HS-27A (cell line): ENCODE data around the gene ACYP2.
"Not testable (repeated sequence)": the region's sequence is repeated elsewhere in the genome, so short reads cannot be mapped to it uniquely, and the experiment has no call there.

Experiments used
- DNase-seq: peaks from one replicate; pipeline ENCODE4 v3.0.0-alpha.2; 2012; ENCODE audit warnings: low read depth, missing footprints

Gene ACYP2

DNA sequence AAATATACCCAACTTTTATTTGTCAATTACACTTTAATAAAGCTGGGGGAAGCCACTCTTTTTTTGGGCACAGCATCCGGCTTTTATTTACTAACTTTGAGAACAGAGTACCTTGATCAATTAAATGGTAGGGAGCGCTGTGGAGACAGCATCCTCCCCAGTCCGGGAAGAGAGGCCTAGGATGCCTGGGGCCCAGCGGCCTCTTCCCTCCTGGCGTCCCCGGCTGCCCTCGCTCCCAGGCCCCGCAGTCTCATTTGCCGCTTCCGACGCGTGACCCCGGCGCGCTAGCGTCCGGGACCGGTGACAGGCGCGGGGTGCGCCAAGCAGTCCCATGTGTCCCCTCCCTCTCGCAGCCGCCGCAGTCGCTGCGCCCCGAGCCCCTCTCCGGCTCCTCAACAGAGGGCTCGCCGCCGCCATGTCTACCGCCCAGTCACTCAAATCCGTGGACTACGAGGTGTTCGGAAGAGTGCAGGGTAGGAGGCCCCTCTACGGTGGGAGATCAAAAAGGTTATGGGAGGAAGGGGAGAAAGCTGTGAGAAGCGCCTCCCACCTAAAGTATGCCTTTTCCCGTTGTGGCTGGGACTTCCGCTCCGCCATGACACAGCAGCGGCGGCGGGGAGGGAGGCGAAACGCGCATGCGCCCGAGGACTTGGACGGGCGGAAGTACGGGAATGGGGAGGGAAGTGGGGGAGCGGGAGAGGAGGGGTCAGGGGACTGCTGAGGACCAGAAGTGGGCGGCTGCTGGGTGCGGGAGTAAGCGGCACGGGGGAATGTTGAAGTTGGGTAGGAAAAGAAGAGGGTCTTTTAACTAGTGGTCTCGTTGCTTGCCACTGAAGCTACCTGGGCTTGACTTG lies at the start of gene ACYP2:
Gene ACYP2, plus strand, starts transcription at position 332 of the 854 bp plus-strand sequence.
- peak; percentile 90 for DNase-seq

DNA sequence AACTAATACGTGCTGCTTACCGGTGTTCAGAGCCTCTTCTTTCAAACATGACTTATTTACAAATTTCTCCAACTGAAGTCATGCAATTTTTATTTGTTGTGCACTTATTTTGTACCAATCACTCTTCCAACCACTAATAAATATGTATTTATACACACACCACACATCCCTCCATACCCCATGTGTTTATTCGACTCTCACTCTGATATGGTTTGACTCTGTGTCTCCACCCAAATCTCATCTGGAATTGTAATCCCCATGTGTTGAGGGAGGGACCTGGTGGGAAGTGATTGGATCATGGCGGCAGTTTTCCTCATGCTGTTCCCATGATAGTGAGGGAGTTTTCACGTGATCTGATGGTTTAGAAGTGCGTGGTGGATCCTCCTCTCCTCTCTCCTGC lies 49.5 kb upstream of the ACYP2 start:
- no peak for DNase-seq

DNA sequence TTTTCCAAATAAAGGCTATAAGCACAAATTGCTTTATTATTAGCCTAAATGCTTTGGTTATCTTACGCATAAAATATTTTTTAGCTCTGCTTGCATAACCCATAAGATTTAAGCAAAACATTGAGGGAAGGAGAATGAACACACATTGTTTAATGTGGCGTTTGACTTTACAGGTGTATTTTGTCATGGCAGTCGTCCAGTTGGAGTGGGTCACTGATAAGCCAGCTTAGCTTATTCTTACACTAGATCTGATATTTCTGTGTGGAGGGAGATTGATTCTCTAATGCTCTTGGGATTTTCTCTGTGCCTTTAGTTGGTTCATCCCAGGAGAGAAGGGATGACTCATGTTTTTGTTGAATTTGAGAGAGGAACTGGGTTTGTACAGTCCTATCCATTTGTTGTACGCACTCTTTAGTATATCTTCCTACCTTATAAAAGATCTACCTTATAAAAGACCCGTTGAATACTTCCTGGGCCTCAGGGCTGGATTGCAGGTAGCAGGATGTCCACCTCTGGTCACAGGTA lies 47.5 kb upstream of the ACYP2 start:
- DNase-seq, result no peak

DNA sequence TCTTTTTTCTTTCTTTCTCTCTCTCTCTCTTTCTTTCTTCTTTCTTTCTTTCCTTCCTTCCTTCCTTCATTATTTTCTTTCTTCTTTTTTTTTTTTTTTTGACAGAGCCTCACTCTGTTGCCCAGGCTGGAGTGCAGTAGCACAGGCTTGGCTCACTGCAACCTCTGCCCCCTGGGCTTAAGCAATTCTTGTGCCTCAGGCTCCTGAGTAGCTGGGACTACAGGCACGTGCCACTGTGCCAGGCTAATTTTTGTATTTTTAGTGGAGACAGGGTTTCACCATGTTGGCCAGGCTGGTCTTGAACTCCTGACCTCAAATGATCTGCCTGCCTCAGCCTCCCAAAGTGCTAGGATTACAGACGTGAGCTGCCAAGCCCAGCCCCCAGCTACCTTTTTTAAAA lies 42.9 kb upstream of the ACYP2 start:
- not testable (repeated sequence) for DNase-seq

DNA sequence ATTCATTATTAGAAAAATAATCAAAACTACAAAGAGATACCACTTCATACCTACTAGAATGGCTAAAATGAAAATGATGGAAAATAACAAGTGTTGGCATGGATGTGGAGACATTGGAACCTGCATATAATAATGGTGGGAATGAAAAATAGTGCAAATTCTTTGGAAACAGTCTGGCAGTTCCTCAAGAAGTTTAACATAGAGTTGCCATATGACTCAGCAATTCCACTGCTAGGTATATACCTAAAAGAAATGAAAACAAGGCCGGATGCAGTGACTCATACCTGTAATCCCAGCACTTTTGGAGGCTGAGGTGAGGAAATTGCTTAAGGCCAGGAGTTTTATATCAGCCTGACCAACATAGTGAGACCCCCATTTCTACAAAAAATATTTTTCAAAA lies 41.6 kb upstream of the ACYP2 start:
- DNase-seq, result no peak

DNA sequence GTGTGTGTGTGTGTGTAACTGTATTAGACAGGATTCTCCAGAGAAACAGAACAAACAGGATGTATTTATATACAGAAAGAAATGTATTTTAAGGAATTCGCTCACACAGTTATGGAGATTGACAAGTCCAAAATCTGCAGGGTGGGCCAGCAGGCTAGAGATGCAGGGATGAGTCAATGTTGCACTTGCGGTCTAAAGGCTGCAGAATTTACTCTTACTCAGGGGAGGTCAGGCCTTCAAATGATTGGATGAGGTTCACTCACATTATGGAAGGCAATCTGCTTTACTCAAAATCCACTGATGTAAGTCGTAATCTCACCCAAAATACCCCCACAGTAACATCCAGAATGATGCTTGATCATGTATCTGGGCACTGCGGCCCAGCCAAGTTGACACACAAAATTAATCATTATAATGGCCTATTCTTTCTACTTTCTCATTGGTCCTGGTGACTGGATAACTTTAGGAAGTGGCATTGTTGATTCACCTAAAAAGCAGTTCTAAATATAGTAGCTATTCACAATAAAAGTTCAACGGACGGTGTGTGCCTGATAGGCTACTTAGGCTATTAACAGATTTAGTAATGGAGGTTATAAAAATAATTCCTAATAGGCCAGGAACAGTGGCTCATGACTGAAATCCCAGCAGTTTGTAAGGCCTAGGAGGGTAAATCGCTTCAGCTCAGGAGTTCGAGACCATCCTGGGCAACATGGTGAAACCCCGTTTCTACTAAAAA lies 40.6 kb upstream of the ACYP2 start:
- DNase-seq, result no peak

DNA sequence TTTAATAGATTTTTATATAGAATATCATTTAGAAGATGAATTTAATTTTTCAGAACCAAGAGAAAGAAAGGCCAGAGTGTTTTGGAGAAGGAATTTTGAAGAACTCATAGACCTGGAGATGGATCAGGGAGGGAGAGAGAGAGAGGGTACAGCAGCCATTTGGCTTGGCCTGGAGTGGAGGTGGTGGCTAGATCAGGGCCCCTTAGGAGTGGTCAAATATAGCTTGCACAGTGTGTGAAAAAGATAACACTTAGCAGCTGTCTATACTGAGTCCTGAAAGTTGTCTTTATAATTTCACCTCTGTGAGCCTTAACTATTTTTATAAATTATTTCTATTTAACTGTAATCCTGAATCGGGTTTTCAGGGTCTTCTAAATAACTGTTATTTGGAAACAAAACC lies 38.8 kb upstream of the ACYP2 start:
- DNase-seq, result no peak

DNA sequence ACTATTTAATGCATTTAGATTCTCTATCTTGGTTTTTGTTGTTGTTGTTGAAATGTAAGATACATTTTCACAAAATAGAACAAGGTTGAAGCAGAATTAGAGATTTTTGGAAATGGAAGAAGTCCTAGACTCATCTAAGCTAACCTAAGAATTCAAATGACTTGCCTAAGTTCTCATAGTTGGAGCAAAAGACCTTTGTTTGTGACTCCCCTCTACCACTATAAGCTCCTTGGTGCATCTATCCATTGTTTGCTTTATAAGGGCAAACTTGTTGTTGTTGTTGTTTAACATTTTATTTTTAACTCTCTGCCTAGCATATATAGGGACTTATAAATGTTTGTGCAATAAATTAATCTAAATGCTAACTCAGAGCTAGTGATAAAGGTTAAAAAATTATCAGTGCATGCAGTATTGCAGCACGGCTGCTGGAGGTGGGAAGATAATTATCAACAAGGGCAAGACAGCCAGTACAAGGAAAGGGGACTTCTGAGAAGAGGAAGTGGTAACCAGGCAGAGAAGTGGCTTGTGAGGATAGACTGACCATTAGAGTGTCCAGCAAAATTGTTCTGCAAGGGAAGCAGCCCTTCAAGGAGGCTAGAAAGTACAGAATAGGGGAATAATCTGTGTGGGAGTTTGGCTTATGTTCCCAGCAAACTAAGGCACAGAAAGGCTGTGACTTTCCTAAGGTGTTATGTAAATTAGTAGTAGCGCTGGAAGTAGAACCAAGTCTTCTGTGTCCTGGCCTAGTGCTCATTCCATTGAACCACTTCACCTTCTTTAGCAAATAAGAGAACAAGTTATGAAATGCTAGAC lies 38.1 kb upstream of the ACYP2 start:
- DNase-seq, result no peak

DNA sequence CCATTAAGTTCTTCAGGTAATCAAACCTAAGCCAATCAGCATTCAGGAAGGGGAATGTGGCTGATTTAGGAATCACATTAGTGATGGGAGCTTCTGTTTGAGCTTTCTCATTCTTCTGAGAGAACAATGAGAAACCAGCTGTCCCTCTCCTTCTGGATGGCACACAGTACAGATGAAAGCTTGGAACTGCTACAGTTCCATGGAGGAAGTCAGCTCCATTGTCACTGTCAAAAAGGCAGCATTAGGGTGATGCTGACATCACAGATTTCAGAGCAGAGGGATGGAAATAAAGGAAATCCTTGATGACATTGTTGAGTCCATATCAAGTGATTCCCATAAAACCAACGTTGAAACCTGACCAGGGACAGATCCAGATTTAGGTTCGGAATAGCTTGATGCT lies 36.1 kb upstream of the ACYP2 start:
- DNase-seq, result no peak

DNA sequence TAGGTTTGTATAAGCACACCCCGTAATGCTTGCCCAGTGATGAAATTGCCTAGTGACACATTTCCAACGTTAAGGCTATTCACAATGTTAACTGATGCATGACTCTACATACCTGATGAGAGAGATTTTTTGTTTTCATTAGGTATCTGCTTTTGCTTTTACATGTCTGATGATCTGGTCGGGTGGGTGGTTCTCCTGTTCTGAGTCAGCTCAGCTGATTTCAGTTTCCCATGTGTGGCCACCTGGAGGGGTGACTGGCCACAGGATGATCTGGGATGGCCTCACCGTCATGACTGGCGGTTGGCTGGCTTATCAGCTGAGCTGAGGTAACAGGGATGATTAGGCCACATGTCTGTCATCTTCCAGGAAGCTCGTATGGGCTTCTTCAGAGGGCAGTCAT lies 33.8 kb upstream of the ACYP2 start:
- DNase-seq, result no peak

DNA sequence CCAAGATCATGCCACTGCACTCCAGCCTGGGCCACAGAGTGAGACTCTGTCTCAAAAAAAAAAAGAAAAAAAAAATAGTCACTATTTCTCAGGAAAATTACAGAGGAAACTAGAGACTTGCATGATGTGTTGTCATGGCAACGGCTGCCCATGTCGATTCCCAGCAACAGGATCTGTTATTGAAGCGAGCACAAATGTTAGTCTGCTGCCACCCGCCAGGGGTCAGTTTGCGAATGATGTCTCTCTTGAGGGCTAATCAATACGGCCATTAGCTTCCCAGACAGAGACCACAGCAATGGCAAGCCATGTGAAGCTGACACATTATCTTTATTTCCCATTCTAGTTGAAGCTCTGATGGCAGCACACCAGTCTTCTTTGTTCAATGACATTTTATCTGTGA lies 32.4 kb upstream of the ACYP2 start:
- no peak for DNase-seq

DNA sequence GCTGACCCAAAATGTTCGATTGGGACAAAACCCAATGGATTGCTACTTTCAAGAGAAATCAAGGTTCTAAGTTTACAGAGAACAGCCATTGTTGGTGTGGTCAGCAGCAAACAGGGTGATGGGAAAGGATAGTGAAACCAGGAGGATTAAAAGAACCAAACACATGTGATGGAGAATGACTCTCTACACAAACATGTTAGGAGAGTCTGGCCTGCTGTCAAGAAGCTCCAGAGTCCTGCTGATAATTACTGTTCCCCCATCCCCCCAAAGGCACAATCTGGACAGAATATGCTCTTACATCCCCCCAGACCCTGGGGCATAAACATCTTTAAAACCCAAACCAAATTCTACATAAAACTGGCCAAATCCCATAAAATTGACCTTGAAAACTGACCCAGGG lies 32.0 kb upstream of the ACYP2 start:
- no peak for DNase-seq

DNA sequence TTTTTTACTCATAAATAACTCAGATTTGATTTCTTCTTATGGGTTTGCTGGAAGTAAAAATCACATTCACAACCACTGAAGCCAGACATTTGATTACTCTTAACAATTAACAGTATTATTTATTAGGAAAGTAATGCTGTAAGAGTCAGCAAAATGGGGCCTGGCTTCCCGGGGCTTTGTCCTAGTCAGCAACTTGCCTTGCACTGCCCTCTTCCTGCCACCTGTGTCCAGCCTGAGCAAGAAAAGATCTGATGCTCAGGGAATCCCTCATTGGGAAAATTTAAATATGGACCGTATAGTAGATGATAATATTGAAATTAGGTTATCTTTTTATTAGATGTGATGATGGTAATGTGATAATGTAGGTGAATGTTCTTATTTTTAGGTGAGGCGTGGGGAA lies 30.8 kb upstream of the ACYP2 start:
- no peak for DNase-seq

DNA sequence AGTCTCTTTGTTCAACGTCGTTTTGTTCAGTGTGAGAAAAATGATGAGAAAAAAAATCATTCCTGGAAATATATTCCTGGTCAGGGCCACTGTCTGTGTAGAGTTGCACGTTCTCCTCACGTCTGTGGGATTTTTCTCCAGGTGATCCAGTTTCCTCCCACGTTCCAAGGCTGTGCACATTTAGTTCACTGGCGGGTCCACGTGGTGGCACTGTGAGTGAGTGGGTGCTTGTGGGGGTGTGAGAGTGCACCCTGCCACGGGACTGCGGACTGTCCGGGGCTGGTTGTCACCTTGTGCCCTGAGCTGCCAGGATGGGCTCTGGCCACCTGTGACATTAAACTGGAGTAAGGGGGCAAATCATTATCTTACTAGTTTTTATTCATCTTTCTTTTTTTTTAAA lies 30.3 kb upstream of the ACYP2 start:
- DNase-seq, result no peak

DNA sequence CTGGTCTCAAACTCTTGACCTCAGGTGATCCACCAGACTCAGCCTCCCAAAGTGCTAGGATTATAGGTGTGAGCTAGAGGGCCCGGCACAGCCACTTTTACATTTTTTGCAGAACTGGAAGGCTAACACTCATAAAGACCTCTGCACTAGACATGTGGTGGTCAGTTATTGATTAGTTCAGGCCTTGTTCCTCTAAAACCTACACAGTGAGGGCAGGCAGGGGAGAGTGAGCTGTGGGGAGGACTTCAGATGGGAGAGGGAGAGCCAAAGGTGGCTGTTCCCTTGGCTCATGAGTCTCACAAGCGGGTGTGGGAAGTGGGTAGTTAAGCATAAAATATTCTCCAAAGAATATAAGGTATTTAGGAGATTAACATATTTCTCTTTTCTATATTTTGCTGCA lies 29.3 kb upstream of the ACYP2 start:
- DNase-seq, result no peak

DNA sequence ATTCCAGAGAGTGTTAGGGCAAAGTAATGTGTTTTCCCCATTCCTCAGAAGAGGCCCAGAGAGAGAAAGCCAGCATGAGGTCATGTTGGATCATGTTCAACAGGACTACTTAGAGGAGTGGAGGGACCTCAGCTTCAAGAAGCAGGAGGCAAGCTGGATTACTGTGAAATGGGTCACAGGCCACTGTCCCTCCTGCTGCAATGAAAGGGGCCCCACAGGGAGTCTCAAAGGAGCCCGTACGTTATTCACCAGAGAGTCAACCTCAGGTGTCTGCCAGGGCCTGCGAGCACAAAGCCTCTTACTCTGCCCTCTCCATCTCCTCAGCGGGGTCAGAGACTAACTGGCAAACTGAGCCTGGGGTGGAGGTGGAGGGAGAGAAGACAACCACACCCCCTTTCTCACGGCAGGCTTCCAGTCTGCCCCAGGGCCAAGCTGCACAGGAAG lies 27.2 kb upstream of the ACYP2 start:
- DNase-seq, result no peak

DNA sequence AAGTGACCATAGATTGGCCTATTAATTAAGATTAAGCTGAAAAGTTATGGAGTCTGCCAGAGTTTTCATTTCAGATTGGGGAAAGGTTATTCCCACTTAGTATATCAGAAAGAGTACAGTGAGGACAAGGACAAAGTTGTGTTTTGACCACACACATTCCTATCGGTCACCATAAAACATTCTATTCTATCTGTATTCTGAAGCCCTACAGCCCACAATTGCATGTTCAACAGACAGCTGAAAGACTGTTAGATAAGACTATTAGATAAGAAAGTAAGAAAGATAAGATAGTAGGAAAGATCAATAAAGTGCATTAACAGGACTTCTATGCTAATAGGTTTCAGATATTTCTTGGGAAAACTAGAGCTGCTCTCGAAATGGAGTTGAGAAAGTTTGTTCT lies 26.7 kb upstream of the ACYP2 start:
- DNase-seq, result no peak

DNA sequence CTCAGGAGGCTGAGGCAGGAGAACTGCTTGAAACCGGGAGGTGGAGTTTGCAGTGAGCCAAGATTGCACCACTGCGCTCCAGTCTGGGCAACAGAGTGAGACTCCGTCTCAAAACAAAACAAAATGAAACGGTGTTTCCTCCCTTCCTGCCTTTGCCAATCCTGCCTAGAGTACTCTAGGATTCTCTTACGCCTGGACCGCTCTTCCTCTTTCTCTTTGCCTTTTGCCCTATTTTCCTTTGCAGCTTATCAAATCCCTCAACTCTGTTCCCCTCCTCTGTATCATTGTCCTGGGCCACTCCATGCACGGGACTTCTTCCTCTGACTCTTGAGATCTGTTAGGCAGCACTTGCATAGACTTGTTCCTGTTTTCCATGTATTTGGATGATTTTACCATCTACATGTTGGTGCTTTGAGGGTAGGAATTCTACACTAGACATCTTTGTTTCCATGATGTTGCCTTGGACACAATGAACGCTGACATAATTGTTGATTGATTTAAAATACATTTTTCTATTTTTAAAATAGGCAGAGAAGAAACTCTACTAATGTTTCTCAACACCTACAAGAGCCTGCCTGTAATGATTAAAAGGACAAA lies 24.8 kb upstream of the ACYP2 start:
- no peak for DNase-seq

DNA sequence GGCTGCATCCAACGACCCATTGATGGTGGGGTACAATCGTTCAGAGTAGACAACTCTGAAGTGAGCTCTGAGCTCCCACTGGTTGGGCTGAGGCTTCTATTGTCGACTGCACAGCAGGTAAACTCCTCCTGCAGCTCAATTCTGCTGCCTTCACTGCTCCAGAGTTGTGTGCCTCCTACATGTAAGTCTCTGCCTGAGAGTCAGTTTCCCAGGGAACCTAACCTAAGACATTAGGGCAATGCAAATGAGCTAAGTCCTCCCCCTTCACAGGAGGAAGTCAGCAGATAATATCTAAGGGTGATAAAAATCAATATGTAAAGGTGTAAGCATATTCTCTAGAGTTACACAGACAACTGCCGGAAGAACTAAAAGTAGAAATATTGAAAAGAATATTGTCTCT lies 22.5 kb upstream of the ACYP2 start:
- DNase-seq, result no peak

DNA sequence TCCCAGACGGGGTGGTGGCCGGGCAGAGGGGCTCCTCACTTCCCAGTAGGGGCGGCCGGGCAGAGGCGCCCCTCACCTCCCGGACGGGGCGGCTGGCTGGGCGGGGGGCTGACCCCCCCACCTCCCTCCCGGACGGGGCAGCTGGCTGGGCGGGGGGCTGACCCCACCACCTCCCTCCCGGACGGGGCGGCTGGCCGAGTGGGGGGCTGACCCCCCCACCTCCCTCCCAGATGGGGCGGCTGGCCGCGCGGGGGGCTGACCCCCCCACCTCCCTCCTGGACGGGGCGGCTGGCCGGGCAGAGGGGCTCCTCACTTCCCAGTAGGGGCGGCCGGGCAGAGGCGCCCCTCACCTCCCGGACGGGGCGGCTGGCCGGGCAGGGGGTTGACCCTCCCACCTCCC lies 20.0 kb upstream of the ACYP2 start:
- DNase-seq, result not testable (repeated sequence)

DNA sequence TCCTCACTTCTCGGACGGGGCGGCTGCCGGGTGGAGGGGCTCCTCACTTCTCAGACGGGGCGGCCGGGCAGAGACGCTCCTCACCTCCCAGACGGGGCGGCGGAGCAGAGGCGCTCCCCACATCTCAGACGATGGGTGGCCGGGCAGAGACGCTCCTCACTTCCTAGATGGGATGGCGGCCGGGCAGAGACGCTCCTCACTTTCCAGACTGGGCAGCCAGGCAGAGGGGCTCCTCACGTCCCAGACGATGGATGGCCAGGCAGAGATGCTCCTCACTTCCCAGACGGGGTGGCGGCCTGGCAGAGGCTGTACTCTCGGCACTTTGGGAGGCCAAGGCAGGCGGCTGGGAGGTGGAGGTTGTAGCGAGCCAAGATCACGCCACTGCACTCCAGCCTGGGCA lies 19.3 kb upstream of the ACYP2 start:
- DNase-seq, result not testable (repeated sequence)

DNA sequence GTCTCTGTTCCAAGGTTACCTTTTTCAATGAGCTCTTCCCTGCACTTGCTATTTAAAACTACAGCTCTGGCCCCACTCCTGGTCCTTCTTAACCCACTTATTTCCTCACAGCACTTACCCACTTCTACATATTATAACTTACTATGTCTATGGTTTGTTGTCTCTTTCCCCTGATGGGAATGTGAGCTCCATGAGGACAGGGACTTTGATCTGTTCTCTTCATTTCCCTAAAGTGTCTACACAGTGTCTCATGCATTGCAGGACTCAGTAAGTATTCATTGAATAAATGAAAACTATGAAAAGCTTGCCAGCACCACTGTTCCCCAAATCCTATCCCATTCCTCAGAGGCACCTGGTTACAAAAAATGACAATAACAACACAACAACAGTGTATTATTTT lies 18.3 kb upstream of the ACYP2 start:
- DNase-seq, result no peak
